HG03025 (cell line): ENCODE data around the gene ZKSCAN4.

ENCODE experiments used
- ATAC-seq: cut with Tn5 transposase; IDR thresholded peaks from one replicate; pipeline ENCODE4 v1.9.1; 2021; ENCODE audit warnings: mild to moderate bottlenecking, moderate library complexity; ENCODE audit not compliant: unreplicated experiment, low FRiP score

ZKSCAN4 gene

GRCh38 chr6:28251661-28252008 lies 434 bp downstream of the ZKSCAN4 start:
- peak; percentile 47 for ATAC-seq

GRCh38 chr6:28250747-28251146 lies 1.3 kb downstream of the ZKSCAN4 start:
- ATAC-seq = no peak

- ATAC-seq = no peak
Observed at GRCh38 chr6:28248916-28249315, 3.2 kb downstream of the ZKSCAN4 start.

- ATAC-seq = no peak
Observed at GRCh38 chr6:28245206-28245941, 6.7 kb downstream of the ZKSCAN4 start.

- ATAC-seq = no peak
Observed at GRCh38 chr6:28243946-28244345, 8.1 kb downstream of the ZKSCAN4 start.

- no peak for ATAC-seq
Observed at GRCh38 chr6:28240471-28240870, 11.6 kb downstream of the ZKSCAN4 start.

GRCh38 chr6:28239636-28240035 lies 12.4 kb downstream of the ZKSCAN4 start:
- ATAC-seq = no peak

- no peak for ATAC-seq
Observed at GRCh38 chr6:28235912-28236452, 16.1 kb downstream of the ZKSCAN4 start.

- no peak for ATAC-seq
Observed at GRCh38 chr6:28232785-28233184, 19.3 kb downstream of the ZKSCAN4 start.

GRCh38 chr6:28226460-28226859 lies 25.6 kb downstream of the ZKSCAN4 start:
- no peak for ATAC-seq

GRCh38 chr6:28225056-28225834 lies 26.8 kb downstream of the ZKSCAN4 start, which contains the start of gene ZSCAN9:
TSS of gene ZSCAN9 (plus strand) at chr6:28225275. CDS start at chr6:28227085, 1,810 bp downstream.
- ATAC-seq = peak; percentile 95

GRCh38 chr6:28224131-28225055 lies 27.7 kb downstream of the ZKSCAN4 start:
- no peak for ATAC-seq

GRCh38 chr6:28220257-28221133 lies 31.6 kb downstream of the ZKSCAN4 start:
- no peak for ATAC-seq

- ATAC-seq = peak; percentile 83
Observed at GRCh38 chr6:28218312-28219248, 33.5 kb downstream of the ZKSCAN4 start.

- no peak for ATAC-seq
Observed at GRCh38 chr6:28217890-28218289, 34.2 kb downstream of the ZKSCAN4 start.

- no peak for ATAC-seq
Observed at GRCh38 chr6:28215425-28215824, 36.6 kb downstream of the ZKSCAN4 start.

GRCh38 chr6:28213213-28213523 lies 38.9 kb downstream of the ZKSCAN4 start:
- no peak for ATAC-seq

- no peak for ATAC-seq
Observed at GRCh38 chr6:28212510-28213212, 39.4 kb downstream of the ZKSCAN4 start.
